ENCODE data around the gene GRIP1.
A peak's percentile ranks its signal among the peaks of the same experiment; 100 is the strongest.

GRIP1 gene

GRCh38 chr12:66441905-66442559 is 236.8 kb downstream of the GRIP1 start:
- DNase-seq = no peak

GRCh38 chr12:66438601-66439000 is 240.3 kb downstream of the GRIP1 start:
- DNase-seq = no peak

DNA sequence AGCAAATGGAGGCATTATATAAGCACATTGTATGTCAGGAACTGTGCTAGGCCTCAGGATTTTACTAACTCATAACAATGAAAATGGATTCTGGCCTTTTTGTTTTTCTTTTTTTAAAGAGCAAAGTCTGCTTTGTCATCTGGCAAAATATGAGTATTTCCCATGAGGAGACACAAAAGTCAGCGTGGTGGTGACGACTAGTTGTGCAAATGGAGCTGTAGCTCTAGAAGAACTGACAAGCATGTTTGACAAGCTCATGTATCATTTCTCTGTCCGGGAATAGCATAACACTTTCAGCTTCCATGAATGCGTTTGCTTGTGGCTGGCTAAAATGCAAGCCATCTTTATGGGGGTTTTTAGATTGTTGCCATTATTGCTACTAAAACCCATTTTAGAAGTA is 248.8 kb downstream of the GRIP1 start:
- DNase-seq = no peak

GRCh38 chr12:66428870-66429269 is 250.0 kb downstream of the GRIP1 start:
- DNase-seq = no peak

DNA sequence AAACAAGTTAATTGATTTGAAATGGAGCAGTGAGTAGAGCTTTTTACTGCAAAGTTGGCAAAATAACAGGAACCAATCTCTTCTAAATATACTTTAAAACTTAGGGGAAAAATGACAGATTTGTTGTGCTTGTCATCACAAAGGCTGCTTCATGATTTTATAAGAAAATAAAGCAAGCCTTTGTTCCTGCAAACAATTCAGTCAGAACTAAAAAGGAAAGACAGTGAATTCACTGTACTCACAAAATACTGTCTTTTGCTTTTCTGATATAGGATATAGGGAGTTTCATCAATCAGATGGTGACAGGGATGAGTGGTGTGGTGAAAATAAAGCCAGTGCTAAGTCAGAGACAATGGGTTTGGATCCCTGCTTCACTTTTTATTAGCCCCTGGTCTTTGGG is 250.6 kb downstream of the GRIP1 start:
- no peak for DNase-seq

GRCh38 chr12:66426696-66427095 is 252.2 kb downstream of the GRIP1 start:
- DNase-seq = no peak

GRCh38 chr12:66423266-66423665 is 255.6 kb downstream of the GRIP1 start:
- DNase-seq = no peak

DNA sequence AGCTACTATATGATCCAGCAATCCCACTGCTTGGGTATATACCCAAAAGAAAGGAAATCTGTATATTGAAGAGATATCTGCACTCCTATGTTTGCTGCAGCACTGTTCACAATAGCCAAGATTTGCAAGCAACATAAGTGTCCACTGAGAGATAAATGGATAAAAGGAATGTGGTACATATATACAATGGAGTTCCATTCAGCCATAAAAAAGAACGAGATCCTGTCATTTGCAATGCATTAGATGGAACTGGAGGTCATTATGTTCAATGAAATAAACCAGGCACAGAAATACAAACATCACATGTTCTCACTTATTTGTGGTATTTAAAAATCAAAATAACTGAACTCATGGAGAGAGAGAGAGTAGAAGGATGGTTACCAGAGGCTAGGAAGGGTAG is 260.0 kb downstream of the GRIP1 start:
- DNase-seq = no peak

DNA sequence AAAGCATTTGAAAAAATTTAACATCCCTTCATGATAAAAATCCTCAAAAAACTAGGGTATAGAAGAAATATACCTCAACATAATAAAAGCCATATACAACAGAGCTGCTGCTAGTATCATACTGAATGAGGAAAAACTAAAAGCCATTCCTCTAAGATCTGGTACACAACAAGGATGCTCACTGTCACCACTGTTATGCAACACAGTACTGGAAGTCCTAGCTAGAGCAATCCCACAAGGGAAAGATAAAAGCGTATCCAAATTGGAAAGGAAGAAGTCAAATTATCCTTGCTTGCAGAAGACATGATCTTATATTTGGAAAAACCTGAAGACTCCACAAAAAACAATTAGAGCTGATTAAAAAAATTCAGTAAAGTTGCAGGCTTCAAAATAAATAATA is 261.7 kb downstream of the GRIP1 start:
- no peak for DNase-seq

GRCh38 chr12:66409195-66409871 is 269.5 kb downstream of the GRIP1 start:
- DNase-seq = peak; percentile 1

DNA sequence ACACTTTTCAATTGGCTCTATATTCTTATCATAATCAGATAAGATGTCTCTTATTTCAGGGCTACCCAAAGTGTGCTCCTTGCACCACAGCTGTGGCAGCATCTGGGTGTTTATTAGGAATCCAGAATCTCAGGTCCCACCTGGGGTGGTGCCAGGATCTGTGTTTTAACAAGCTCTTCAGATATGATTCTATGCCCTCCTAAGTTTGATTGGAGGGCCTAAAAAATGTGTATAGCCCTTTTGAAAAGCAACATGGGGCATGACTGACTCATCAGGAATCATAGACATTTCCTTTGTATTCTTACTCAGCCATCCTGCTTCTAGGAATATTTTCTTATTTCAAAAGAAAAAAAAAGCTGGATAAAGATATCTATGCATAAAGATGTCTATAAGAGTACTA is 273.5 kb downstream of the GRIP1 start:
- DNase-seq = no peak

GRCh38 chr12:66403746-66404145 is 275.1 kb downstream of the GRIP1 start:
- peak; percentile 2 for DNase-seq

DNA sequence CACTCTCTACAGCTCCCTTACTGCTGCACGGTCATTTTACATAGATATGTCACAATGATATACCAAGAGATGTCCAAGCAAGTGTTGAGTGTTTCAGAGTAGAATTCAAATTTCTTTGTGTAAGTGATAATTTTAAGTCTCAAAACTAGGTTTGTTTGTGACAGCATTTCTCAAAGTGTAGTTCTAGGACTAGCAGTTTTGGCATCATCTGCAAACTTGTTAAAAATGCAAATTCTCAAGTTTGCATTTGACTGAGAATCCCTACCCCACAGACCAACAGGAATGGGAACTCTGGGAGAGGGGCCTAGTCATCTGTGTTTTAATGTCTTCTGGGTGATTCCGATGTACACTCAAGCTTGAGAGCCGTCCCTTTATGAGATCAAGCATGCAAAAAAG is 279.0 kb downstream of the GRIP1 start:
- no peak for DNase-seq

DNA sequence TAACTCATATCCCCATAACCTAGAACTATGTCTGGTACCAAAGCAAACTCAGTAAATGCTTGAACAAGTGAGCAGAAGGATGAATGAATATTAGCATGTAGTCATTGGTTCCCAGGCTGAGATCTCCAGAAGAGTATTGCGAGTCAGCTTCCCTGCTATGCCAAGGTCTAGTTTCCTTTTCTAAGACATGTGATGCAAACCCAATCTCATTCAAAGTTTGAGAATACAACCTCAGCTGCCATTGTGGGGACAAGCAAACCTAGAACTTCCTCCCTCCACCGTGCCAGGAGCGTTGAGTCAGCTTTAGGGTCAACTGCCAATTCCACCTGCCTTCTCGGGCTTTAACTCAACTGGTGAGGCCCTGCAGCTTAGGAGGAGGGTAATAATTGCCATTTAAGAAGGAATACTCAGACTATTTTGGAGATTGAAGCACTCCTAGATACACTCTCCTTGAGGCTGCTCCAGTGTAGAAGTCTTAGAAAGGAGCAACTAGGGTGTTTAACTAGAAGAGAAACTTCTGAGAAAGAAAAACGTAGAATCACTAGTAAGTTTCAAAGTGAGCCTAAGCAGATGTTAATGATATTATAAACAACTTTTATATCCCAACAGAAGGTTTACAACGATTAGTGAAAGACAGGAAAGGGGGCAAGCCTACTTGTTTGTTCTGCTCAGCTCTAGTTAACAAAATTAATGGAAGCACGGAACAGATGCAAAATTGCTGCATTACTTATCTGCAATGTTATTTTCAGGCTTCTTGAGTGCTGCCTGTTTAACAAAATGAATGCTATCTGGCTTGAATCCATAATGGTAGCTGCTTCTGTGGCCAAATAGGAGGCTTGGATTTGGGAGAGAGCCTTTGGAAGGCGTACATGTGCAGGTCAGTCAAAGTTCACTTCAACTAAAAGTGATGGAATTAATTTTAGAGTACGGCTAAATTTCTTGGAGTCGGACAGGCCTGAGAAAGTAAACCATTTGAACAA is 279.7 kb downstream of the GRIP1 start:
- no peak for DNase-seq

DNA sequence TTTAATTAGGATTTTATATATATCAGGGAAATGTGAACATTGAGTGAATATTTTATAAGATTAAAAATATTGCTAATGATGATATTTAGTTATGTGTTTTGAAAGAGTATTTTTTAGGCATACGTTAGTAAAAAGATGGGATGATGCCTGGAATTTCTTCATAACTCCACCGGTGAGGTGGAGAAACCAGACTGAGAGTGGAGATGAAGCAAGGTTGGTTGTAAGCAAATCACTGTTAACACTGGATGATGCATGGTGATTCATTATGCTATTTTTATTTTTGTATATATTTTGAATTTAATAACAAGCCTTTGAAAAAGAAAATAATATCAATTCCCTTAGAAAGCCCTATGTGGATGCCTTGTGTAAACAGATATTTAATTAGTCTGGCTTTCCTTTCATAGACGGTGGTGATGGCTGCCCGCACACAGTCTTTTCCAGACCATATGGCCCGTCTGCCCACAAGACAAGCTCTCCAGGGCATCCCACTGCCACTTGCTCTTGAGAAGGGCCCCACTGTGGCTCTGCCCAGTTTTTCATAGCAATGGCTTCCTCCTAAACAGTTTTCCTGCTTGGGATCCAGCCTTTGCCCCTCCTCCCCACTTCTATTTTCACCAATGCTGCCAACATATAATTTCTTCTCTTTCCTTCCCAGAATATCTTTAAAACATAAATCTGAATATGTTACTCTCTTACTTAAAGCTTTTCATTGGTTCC is 281.1 kb downstream of the GRIP1 start:
- DNase-seq = no peak

- no peak for DNase-seq
Observed at GRCh38 chr12:66393890-66394289, 285.0 kb downstream of the GRIP1 start.

- no peak for DNase-seq
Observed at GRCh38 chr12:66392266-66392915, 286.5 kb downstream of the GRIP1 start.

DNA sequence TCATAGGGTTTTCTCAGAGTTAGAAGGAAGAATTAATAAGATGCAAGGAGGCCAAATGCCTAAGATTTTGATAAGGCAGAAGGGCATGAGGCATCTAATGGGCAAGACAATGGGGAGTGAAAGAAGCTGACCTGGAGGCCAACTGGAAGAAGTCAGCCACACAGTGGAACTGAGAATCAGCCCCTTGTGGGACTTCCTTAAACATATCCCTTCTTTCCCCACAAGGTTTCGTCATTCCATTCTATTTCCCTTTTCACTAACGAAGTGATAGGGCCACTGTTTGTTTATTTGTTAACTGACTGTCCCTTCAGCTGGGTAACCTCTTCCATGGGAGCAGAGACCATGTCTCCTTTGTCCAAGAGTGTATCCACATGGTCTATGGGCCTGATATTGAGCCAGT is 290.4 kb downstream of the GRIP1 start:
- no peak for DNase-seq

GRCh38 chr12:66387117-66387516 is 291.8 kb downstream of the GRIP1 start:
- no peak for DNase-seq

DNA sequence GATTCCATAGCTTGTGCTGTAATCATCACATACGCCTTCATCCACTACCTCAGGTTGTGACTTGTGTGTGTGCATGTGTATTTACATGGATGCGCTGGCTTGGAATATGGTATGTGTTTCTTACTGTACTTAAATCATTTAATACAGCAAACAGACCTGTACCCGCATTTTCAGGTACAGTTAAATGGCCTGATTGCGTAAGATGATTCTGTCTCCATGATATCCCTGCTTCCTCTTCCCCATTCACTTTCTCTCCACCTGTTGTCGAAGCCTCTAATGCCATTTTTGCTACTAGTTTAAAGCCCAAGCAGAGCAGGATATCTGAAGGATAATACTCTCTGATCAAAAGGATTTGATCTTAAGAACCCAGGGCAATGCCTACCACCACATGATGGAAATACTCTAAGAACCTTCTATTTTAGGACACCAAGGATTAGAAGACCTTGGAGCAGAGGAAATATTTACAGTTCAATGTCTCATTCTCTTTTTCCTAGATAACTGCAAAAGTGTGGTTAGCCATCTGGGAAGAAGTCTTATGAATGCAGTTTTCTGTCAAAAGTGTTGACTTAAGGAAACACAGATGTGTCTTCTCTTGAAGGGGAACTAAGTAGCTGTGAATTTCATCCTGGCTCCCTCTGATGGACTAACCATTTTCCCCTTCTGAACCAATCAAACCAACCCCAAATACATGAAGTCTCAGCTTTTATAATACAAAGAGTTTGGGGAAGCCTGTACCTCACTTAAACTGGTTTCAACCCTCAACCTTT is 297.9 kb downstream of the GRIP1 start:
- no peak for DNase-seq

- no peak for DNase-seq
Observed at GRCh38 chr12:66379616-66380015, 299.3 kb downstream of the GRIP1 start.

DNA sequence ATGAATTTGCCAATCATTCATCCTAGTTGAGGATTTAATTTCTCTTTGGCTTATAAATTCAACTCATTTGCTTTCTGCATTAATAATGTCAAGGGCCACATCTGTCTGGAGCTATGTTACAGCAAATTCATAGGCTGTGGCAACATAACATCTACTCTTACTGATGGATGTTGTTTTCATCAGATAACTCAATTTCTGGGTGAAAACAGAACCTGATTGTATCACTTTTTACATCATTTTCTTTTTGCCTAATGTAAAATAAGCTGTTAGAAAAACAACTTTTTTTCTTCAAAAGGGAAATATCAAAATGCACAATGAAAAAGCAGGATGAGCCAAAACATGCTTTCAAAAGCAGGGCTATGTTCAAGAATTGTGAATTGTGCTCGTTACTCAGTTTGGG is 303.3 kb downstream of the GRIP1 start:
- DNase-seq = no peak
